GM18498 (cell line): ENCODE results near the gene B9D1.

Experiments
- ATAC-seq: cut with Tn5 transposase; IDR thresholded peaks from one replicate; pipeline ENCODE4 v1.9.1; 2021; ENCODE audit warnings: mild to moderate bottlenecking, moderate library complexity; ENCODE audit not compliant: unreplicated experiment

The B9D1 gene

DNA sequence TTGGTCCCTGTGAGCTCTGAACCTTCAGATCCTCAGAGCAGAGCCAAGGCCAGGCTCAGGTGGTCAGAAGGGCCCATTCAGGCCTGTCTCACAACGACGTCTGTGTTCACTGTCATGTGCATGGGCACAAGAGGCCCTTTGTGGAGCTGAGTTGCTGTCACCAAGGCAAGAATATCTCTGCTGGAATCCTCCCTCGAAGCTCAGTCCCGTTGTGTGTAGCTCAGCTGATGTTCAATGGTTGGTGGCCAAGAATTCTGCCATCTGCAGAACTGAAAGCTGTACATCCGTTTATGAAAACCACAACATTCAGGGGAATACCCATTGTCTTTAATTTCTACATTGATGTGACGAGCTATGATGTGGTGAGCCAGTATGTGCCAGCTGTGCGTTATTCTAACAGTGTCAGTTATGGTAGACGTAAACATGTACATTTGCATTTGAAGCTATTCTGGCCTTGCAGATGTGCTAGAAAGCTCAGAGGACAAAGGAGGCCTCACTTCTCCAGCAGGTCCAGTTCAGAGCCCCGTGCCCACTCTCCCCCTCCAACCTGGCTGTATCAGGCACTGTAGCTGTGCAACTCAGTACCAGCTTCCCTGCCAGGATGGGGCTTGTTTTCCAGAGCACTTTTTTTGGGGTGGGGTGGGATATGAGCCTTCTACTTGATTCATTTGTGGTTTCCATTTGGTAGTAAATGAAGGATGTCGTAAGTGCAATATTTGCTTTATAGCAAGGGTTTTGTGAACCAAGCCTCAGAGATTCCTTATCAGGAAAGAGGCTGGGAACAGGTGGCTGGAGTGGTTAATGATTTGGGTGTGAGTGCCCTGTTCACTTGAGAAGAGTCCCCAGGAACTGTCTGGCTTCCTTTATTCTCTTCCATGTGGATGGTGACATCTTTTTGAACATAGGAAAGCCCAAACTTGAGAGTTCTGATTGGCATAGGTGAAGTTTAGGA lies 56.1 kb downstream of the B9D1 start:
- peak; percentile 91 for ATAC-seq

DNA sequence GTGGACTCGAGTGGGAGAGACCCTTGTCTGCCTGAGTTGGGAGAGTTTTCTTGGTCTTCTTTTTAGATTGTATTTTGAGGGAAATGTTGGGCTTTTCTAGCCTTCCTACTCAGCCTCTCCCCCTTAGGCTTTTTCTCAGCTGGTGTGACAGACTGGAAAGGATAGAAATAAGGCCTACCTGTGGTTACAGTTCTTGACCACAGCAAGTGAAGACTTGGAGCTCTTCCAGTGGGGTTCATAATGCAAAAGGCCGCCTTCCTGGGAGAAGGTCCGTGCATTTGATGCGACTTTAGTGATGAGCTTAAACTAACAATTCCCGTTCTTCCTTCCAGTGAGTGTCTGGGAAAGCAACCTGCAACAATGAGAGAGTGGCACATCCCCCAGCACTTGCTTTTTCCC lies 56.8 kb downstream of the B9D1 start:
- no peak for ATAC-seq

DNA sequence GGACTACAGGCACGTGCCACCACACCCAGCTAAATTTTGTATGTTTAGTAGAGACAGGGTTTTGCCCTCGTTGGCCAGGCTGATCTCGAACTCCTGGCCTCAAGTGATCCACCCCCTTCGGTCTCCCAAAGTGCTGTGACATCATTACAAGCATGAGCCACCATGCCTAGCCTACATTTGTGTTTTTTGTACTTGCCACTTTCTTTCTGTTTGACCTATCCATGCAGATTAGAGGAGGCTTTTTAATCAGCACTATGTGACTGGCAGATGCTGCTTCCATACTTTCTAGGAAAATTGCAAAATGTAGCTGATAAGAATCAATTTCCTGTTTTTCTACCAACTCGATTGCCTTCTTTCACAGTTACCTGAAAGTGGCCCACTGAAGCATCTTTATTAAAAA lies 57.3 kb downstream of the B9D1 start:
- no peak for ATAC-seq

- ATAC-seq, result no peak
Measured at GRCh38 chr17:19304751-19305150, 57.8 kb downstream of the B9D1 start.

GRCh38 chr17:19304209-19304608 lies 58.3 kb downstream of the B9D1 start:
- ATAC-seq, result no peak

- ATAC-seq, result no peak
Measured at GRCh38 chr17:19303367-19303776, 59.2 kb downstream of the B9D1 start.

- ATAC-seq, result no peak
Measured at GRCh38 chr17:19302791-19303331, 59.7 kb downstream of the B9D1 start.

GRCh38 chr17:19301973-19302372 lies 60.5 kb downstream of the B9D1 start:
- no peak for ATAC-seq

DNA sequence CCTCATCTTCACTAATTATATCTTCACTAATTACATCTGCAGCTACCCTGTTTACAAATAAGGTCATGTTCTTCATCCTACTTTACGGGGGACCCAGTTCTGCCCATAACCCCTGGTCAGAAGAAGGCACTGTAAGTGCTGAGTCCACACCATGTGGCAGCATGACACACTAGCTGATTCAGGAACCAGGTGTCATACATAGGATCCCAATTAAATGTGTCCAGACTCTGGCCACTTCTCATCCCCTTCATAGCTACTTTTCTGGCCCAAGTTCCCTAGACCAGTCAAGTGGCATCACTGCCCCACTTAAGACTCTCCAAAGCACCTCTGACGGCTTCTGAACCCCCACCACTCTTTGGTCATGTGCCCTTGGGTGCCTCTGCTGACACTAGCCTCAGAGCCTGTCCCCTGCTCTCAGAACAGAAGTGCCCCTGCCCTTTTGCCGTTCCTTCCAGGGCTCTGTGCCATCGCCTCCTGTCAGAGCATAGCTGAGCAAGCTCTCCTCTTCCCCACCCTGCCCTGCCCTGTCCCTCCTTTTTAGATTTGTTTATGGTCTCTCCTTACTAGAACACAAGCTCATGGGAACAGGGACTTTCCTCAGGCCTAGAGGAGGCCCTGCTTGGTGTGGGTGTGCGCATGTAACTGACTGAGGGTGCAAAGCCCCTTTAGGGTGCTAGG lies 61.1 kb downstream of the B9D1 start:
- ATAC-seq, result no peak

DNA sequence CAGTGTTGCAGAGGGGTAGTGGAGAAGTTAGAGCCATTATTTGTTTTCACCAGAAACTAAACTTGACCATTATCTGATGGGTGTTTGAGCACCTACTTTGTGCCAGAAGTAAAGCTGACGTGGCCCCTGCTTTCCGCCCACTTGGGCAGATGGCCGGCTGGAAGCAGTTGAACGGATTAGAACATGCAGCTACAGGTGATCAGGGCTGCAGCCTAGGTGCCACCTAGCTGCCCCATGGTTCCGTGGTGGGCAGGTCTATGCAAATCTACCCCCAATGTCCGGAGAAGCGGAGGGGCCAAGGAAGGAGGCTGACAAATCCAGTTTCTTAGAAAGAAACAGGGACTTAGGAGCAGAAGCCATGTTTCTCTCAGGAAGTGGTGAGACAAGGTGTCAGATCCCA lies 62.7 kb downstream of the B9D1 start:
- no peak for ATAC-seq

DNA sequence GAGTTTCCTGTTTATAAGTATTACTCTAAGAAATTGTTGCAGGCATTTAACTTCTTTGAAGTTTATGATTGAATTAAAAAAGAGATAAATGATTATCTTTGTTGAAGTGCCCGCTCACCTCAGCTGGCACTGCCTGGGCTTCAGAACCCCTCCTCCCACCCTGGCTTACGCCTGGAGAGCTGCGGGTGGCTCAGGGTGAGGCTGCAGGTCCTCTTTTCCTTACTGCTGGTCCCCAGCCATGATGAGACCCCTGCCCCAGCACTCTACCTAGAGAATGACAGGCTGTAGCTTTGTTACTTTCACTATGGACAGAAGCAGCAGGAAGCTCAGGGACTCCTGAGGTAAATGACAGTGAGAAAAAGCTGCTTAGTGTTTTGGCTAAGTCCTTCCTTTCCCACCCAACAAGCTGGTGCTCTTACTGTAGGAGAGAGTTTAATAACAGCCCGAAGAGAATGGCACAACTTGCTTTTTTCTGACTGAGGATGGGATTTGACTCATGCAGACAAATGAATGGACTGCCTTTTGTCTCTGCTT lies 63.2 kb downstream of the B9D1 start:
- no peak for ATAC-seq

DNA sequence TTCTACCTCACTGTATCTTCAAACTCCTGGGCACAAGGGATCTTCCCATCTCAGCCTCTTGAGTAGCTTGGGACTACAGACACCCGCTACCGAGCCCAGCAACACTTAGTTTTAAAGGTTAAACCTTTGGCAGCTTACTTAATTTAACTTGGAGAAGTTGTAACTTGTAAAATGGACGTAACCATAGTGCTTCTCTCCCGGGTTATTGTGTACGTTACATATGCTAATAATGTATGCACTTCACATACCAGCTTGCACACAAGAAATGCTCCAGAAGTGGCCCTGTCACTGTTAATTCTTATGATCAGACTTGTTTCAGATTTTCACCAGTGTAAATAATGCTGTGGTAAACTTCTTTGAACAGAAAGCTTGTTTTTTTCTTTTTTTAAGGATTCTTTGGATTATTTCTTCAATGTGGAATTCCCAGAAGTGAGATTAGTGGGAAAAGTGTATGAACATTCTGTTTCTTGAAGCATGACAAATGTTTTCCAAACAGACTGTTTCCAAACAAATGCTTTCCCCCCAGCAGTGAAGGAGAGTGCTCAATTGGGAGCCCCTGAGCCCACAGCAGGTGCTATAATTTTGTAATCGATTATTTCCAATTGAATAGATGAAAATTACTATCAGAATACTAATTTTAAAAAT lies 63.8 kb downstream of the B9D1 start:
- no peak for ATAC-seq

- no peak for ATAC-seq
Measured at GRCh38 chr17:19296786-19297778, 65.4 kb downstream of the B9D1 start.

- no peak for ATAC-seq
Measured at GRCh38 chr17:19295473-19296135, 66.9 kb downstream of the B9D1 start.

- no peak for ATAC-seq
Measured at GRCh38 chr17:19294443-19294842, 68.1 kb downstream of the B9D1 start.
